BJ (cell line): Measurements from ENCODE around the gene ELMO3. TPM values are rescaled to one million over a fixed set of nuclear protein-coding genes. Genes with fewer than 3 reads are reported as not detected.

ENCODE experiments used
- CTCF ChIA-PET: fragments of 350-600 bp; formaldehyde crosslinking; extraction: SDS; loops from one replicate; lab custom pipeline; 2021; ENCODE audit warnings: antibody characterized with exemption, inconsistent platforms; lab: Yijun Ruan, JAX
- POLR2A ChIA-PET: fragments of 300-600 bp; sonication (Branson Sonifier 250); formaldehyde crosslinking; extraction: SDS; loops from one replicate; lab custom pipeline; 2021; ENCODE audit warnings: antibody characterized with exemption; lab: Charles Lee
- DNase-seq: peaks from one replicate; pipeline ENCODE4 v3.0.0-alpha.2; 2011; ENCODE audit warnings: low read depth
- H3K27me3 ChIP-seq: 2 replicates; pipeline ENCODE4 v1.6.0; 2011; ENCODE audit warnings: low read length; ENCODE audit not compliant: control insufficient read depth, insufficient read depth
- H3K36me3 ChIP-seq: 2 replicates; pipeline ENCODE4 v1.5.1; 2011; ENCODE audit warnings: low read length; ENCODE audit not compliant: control insufficient read depth, insufficient read depth
- H3K4me3 ChIP-seq: 2 replicates; pipeline ENCODE4 v1.5.1; 2011; ENCODE audit warnings: low read depth, mild to moderate bottlenecking, control low read depth, low read length
- CTCF ChIP-seq: IDR thresholded peaks from 2 replicates; pipeline ENCODE4 v1.5.1; 2011; ENCODE audit warnings: low read depth, mild to moderate bottlenecking, control low read depth, inconsistent platforms, low read length, moderate library complexity; ENCODE audit not compliant: insufficient read depth
- polyA plus RNA-seq: library from polyadenylated mRNA; depleted of rRNA; stranded (reverse); fragments of >200 nt; gene quantifications from 2 replicates; pipeline ENCODE4 v1.2.3, GENCODE V29; 2011; rRNA removed
- small RNA-seq: library from RNA; depleted of rRNA; stranded (forward); fragments of <200 nt; gene quantifications from one replicate; pipeline ENCODE3, GENCODE V24; 2012; ENCODE audit warnings: low replicate concordance, low read depth; ENCODE audit not compliant: insufficient read length

ELMO3 gene
- polyA plus RNA-seq, 1 experiment, result 0.97 TPM

GRCh38 chr16:67248401-67249177 is 49.7 kb downstream of the ELMO3 start, which contains the start of gene SLC9A5:
Gene SLC9A5 (plus strand): TSS chr16:67248979. CDS start chr16:67249015, 36 bp downstream.
- DNase-seq, result no peak
- peaks cover 3% of the 10 kb centered on the region for H3K36me3 ChIP-seq
- TF ChIP-seq CTCF, result peak; percentile 6; the same call in 1 of the 2 replicates
- no peaks in the 10 kb centered on the region for H3K27me3 ChIP-seq
- ChIA-PET CTCF (interaction anchor here (1.0 to 4.8 kb wide), 8 partner anchors 9 to 267 kb away, joined by 3 to 24 read pairs (median 4); partner anchors contain the start of gene TMEM208), POLR2A (interaction anchor here (0.6 kb wide), 1 partner anchor 150 kb away, joined by 4 read pairs; no protein-coding TSS in a partner anchor)
- H3K4me3 ChIP-seq, result peak within 1 kb of the TSS; percentile 52

GRCh38 chr16:67249178-67250044 is 50.5 kb downstream of the ELMO3 start:
- Histone ChIP-seq H3K27me3 (no peaks in the 10 kb centered on the region), H3K4me3 (peak overlapping the region; percentile 52), H3K36me3 (peaks cover 3% of the 10 kb centered on the region)
- no peak for DNase-seq
- no peak for TF ChIP-seq CTCF
- POLR2A ChIA-PET, result no interaction called here
- CTCF ChIA-PET, result interaction anchor here (0.6 to 4.8 kb wide), 9 partner anchors 8 to 216 kb away, joined by 3 to 24 read pairs (median 3); no protein-coding TSS in a partner anchor

- ChIA-PET POLR2A (no interaction called here), CTCF (interaction anchor here (0.6 to 4.8 kb wide), 6 partner anchors 11 to 179 kb away, joined by 3 to 24 read pairs (median 4); no protein-coding TSS in a partner anchor)
- H3K4me3 ChIP-seq, result no peak overlapping the region
- no peak for TF ChIP-seq CTCF
- H3K36me3 ChIP-seq, result peaks cover 3% of the 10 kb centered on the region
- no peak for DNase-seq
- no peaks in the 10 kb centered on the region for H3K27me3 ChIP-seq
These were observed 51.1 kb downstream of the ELMO3 start for GRCh38 chr16:67250045-67250327.

GRCh38 chr16:67252609-67253497 is 53.9 kb downstream of the ELMO3 start:
- Histone ChIP-seq H3K4me3 (no peak overlapping the region), H3K36me3 (peaks cover 3% of the 10 kb centered on the region), H3K27me3 (no peaks in the 10 kb centered on the region)
- CTCF ChIA-PET, result interaction anchor here (1.0 to 2.1 kb wide), 3 partner anchors 8 to 175 kb away, joined by 3 to 7 read pairs (median 4); no protein-coding TSS in a partner anchor
- POLR2A ChIA-PET, result no interaction called here
- DNase-seq, result no peak
- TF ChIP-seq CTCF, result no peak

Small RNA genes within 50 kb of the gene (small RNA-seq; reads per million reads assigned to genes)
- gene MIR328, result 2.9 reads per million, percentile 36 among the genes with 10 or more reads in this experiment

Other genes with a start within 250 kb of the ELMO3 start
- gene CES3, start 237.9 kb upstream of the ELMO3 start, polyA plus RNA-seq, result 0.07 and 0.13 TPM in 2 replicates
- gene CES4A, start 210.5 kb upstream of the ELMO3 start, polyA plus RNA-seq, result 3.6 and 4.5 TPM in 2 replicates
- gene CBFB, start 170.0 kb upstream of the ELMO3 start, polyA plus RNA-seq, result 14.7 and 28.4 TPM in 2 replicates
- gene PHAF1, start 89.2 kb upstream of the ELMO3 start, polyA plus RNA-seq, result 20.8 and 27.7 TPM in 2 replicates
- gene B3GNT9, start 48.1 kb upstream of the ELMO3 start, polyA plus RNA-seq, result 25.7 and 34.9 TPM in 2 replicates
- gene TRADD, start 39.2 kb upstream of the ELMO3 start, polyA plus RNA-seq, result 11.1 and 18.6 TPM in 2 replicates
- gene FBXL8, start 39.2 kb upstream of the ELMO3 start, polyA plus RNA-seq, result 4.1 and 5.7 TPM in 2 replicates
- 3.2 and 4.1 TPM in 2 replicates for gene HSF4, start 34.4 kb upstream of the ELMO3 start, polyA plus RNA-seq
- 12.7 and 14.7 TPM in 2 replicates for gene NOL3, start 28.6 kb upstream of the ELMO3 start, polyA plus RNA-seq
- gene MATCAP1, start 15.2 kb upstream of the ELMO3 start, polyA plus RNA-seq, result 8.7 and 13.1 TPM in 2 replicates
- gene EXOC3L1, start 9.0 kb upstream of the ELMO3 start, polyA plus RNA-seq, result not detected in 2 replicates
- gene E2F4, start 7.0 kb upstream of the ELMO3 start, polyA plus RNA-seq, result 49.9 and 83.2 TPM in 2 replicates
- 64.2 and 79.7 TPM in 2 replicates for gene TMEM208, start 28.0 kb downstream of the ELMO3 start, polyA plus RNA-seq
- gene FHOD1, start 48.4 kb downstream of the ELMO3 start, polyA plus RNA-seq, result 13.2 and 23.0 TPM in 2 replicates
- gene SLC9A5, start 49.8 kb downstream of the ELMO3 start, polyA plus RNA-seq, result 2.1 and 2.6 TPM in 2 replicates
- gene PLEKHG4, start 80.4 kb downstream of the ELMO3 start, polyA plus RNA-seq, result 12.1 and 25.2 TPM in 2 replicates
- 0.06 TPM in 1 of 2 replicates, not detected in the other for gene KCTD19, start 127.6 kb downstream of the ELMO3 start, polyA plus RNA-seq
- 0.06 TPM in 1 of 2 replicates, not detected in the other for gene LRRC36, start 127.7 kb downstream of the ELMO3 start, polyA plus RNA-seq
- 0.26 and 0.64 TPM in 2 replicates for gene TPPP3, start 194.4 kb downstream of the ELMO3 start, polyA plus RNA-seq
- gene ZDHHC1, start 217.3 kb downstream of the ELMO3 start, polyA plus RNA-seq, result 3.5 and 7.4 TPM in 2 replicates
- 0.07 TPM in 1 of 2 replicates, not detected in the other for gene HSD11B2, start 232.0 kb downstream of the ELMO3 start, polyA plus RNA-seq